ENCODE measurements around the gene HCN2. TPM values are rescaled to one million over a fixed set of nuclear protein-coding genes. Genes with fewer than 3 reads are reported as not detected.
A peak's percentile ranks its signal among the peaks of the same experiment; 100 is the strongest.

Gene HCN2
- 1 to 10 TPM; 2.5 to 2.9 TPM for total RNA-seq
- polyA plus RNA-seq = not detected

- H3K4me3 ChIP-seq (ENCODE audit: low read length in 2 of 2) = no peak within 1 kb of the TSS
- CTCF ChIA-PET (ENCODE audit: partially characterized antibody) = no interaction called here
- H3K27me3 ChIP-seq (ENCODE audit: insufficient read depth, low read length) = peaks cover 6% of the 10 kb centered on the region
- no peak within 1 kb of the TSS for H3K27ac Mint-ChIP-seq
- H3K4me1 ChIP-seq (ENCODE audit: insufficient read depth, low read length) = peaks cover 16% of the 10 kb centered on the region
- H3K27me3 Mint-ChIP-seq = peaks cover 6 to 10% of the 10 kb centered on the region in 2 donors
- intact Hi-C loops (cut with micrococcal nuclease) = loop anchor here (2.0 kb wide), 2 partner anchors 17 to 21 kb away; partner anchors contain the start of gene BSG
- no peak within 1 kb of the TSS for H3K27ac ChIP-seq (ENCODE audit: low read depth, low read length)
- no peak for DNase-seq
- no peaks in the 10 kb centered on the region for H3K9me3 ChIP-seq (ENCODE audit: control insufficient read depth in 1 of 2, low read length in 2 of 2)
- H3K9me3 Mint-ChIP-seq = no peaks in the 10 kb centered on the region
- peaks cover 0 to 2% of the 10 kb centered on the region in 2 donors for H3K36me3 Mint-ChIP-seq
- peak within 1 kb of the TSS; percentile 45 to 76 (median 56) for H3K4me3 Mint-ChIP-seq
- POLR2A ChIA-PET (ENCODE audit: partially characterized antibody) = no interaction called here
- peaks cover 1 to 10% (median 5%) of the 10 kb centered on the region in 4 donors for H3K4me1 Mint-ChIP-seq
- no peaks in the 10 kb centered on the region for H3K36me3 ChIP-seq (ENCODE audit: insufficient read depth, low read length)
Measured at GRCh38 chr19:589693-590395, at the start of gene HCN2. TSS of gene HCN2 (plus strand) at chr19:589881. CDS start at chr19:589946, 65 bp downstream.

GRCh38 chr19:540867-541637 is 48.6 kb upstream of the HCN2 start:
- no peak overlapping the region for H3K4me3 ChIP-seq (ENCODE audit: low read length in 2 of 2)
- ChIA-PET CTCF (ENCODE audit: partially characterized antibody) (interaction anchor here (1.8 to 1.9 kb wide), 2 partner anchors 9 to 30 kb away, joined by 5 to 7 read pairs; no protein-coding TSS in a partner anchor), POLR2A (ENCODE audit: partially characterized antibody) (interaction anchor here (1.0 to 7.2 kb wide), 2 partner anchors 9 kb away, joined by 3 to 52 read pairs; partner anchors contain the start of gene CDC34)
- peaks cover 18% of the 10 kb centered on the region for H3K36me3 ChIP-seq (ENCODE audit: insufficient read depth, low read length)
- Mint-ChIP-seq H3K27me3 (no peaks in the 10 kb centered on the region), H3K27ac (no peak overlapping the region), H3K36me3 (peaks cover 8 to 15% of the 10 kb centered on the region in 2 donors), H3K4me3 (no peak overlapping the region), H3K9me3 (no peaks in the 10 kb centered on the region), H3K4me1 (peaks cover 15 to 27% (median 20%) of the 10 kb centered on the region in 4 donors)
- no peak overlapping the region for H3K27ac ChIP-seq (ENCODE audit: low read depth, low read length)
- DNase-seq = no peak
- no peaks in the 10 kb centered on the region for H3K9me3 ChIP-seq (ENCODE audit: control insufficient read depth in 1 of 2, low read length in 2 of 2)
- H3K4me1 ChIP-seq (ENCODE audit: insufficient read depth, low read length) = peaks cover 23% of the 10 kb centered on the region
- H3K27me3 ChIP-seq (ENCODE audit: insufficient read depth, low read length) = no peaks in the 10 kb centered on the region
- intact Hi-C loops (cut with micrococcal nuclease) = no loop called here

GRCh38 chr19:541699-542098 is 48.0 kb upstream of the HCN2 start:
- no peak overlapping the region for H3K4me3 ChIP-seq (ENCODE audit: low read length in 2 of 2)
- peak overlapping the region in 2 of 7 donors; percentile 47 to 64 for H3K27ac Mint-ChIP-seq
- H3K4me1 Mint-ChIP-seq = peaks cover 15 to 27% (median 20%) of the 10 kb centered on the region in 4 donors
- CTCF ChIA-PET (ENCODE audit: partially characterized antibody) = interaction anchor here (1.8 to 1.9 kb wide), 2 partner anchors 10 to 31 kb away, joined by 5 to 7 read pairs; no protein-coding TSS in a partner anchor
- H3K27me3 ChIP-seq (ENCODE audit: insufficient read depth, low read length) = no peaks in the 10 kb centered on the region
- H3K9me3 ChIP-seq (ENCODE audit: control insufficient read depth in 1 of 2, low read length in 2 of 2) = no peaks in the 10 kb centered on the region
- H3K4me1 ChIP-seq (ENCODE audit: insufficient read depth, low read length) = peaks cover 23% of the 10 kb centered on the region
- H3K9me3 Mint-ChIP-seq = no peaks in the 10 kb centered on the region
- no peak for DNase-seq
- H3K36me3 Mint-ChIP-seq = peaks cover 8 to 14% of the 10 kb centered on the region in 2 donors
- POLR2A ChIA-PET (ENCODE audit: partially characterized antibody) = interaction anchor here (1.0 to 7.2 kb wide), 4 partner anchors 8 to 31 kb away, joined by 3 to 52 read pairs (median 4); partner anchors contain the start of genes BSG and CDC34
- H3K27me3 Mint-ChIP-seq = no peaks in the 10 kb centered on the region
- H3K36me3 ChIP-seq (ENCODE audit: insufficient read depth, low read length) = peaks cover 11% of the 10 kb centered on the region
- H3K27ac ChIP-seq (ENCODE audit: low read depth, low read length) = no peak overlapping the region
- intact Hi-C loops (cut with micrococcal nuclease) = no loop called here
- no peak overlapping the region for H3K4me3 Mint-ChIP-seq

- ChIA-PET POLR2A (ENCODE audit: partially characterized antibody) (interaction anchor here (1.0 to 7.2 kb wide), 5 partner anchors 8 to 31 kb away, joined by 3 to 52 read pairs (median 3); partner anchors contain the start of genes BSG and CDC34), CTCF (ENCODE audit: partially characterized antibody) (interaction anchor here (1.8 to 1.9 kb wide), 2 partner anchors 10 to 31 kb away, joined by 5 to 7 read pairs; no protein-coding TSS in a partner anchor)
- H3K36me3 ChIP-seq (ENCODE audit: insufficient read depth, low read length) = peaks cover 9% of the 10 kb centered on the region
- Mint-ChIP-seq H3K4me1 (peaks cover 15 to 27% (median 20%) of the 10 kb centered on the region in 4 donors), H3K36me3 (peaks cover 8 to 14% of the 10 kb centered on the region in 2 donors), H3K27ac (peak overlapping the region in 2 of 7 donors; percentile 64 to 85), H3K4me3 (no peak overlapping the region), H3K9me3 (no peaks in the 10 kb centered on the region), H3K27me3 (no peaks in the 10 kb centered on the region)
- H3K27ac ChIP-seq (ENCODE audit: low read depth, low read length) = no peak overlapping the region
- H3K4me3 ChIP-seq (ENCODE audit: low read length in 2 of 2) = no peak overlapping the region
- H3K9me3 ChIP-seq (ENCODE audit: control insufficient read depth in 1 of 2, low read length in 2 of 2) = no peaks in the 10 kb centered on the region
- no peaks in the 10 kb centered on the region for H3K27me3 ChIP-seq (ENCODE audit: insufficient read depth, low read length)
- intact Hi-C loops (cut with micrococcal nuclease) = no loop called here
- H3K4me1 ChIP-seq (ENCODE audit: insufficient read depth, low read length) = peaks cover 23% of the 10 kb centered on the region
- DNase-seq = no peak
Measured at GRCh38 chr19:542173-542866, 47.4 kb upstream of the HCN2 start.

- Mint-ChIP-seq H3K4me3 (peak within 1 kb of the TSS; percentile 81 to 94 (median 88)), H3K9me3 (no peaks in the 10 kb centered on the region), H3K36me3 (peaks cover 0 to 11% of the 10 kb centered on the region in 2 donors), H3K27me3 (no peaks in the 10 kb centered on the region), H3K27ac (peak within 1 kb of the TSS; percentile 85 to 95 (median 91)), H3K4me1 (peaks cover 14 to 26% (median 18%) of the 10 kb centered on the region in 4 donors)
- CTCF ChIA-PET (ENCODE audit: partially characterized antibody) = no interaction called here
- H3K9me3 ChIP-seq (ENCODE audit: control insufficient read depth in 1 of 2, low read length in 2 of 2) = no peaks in the 10 kb centered on the region
- H3K27me3 ChIP-seq (ENCODE audit: insufficient read depth, low read length) = no peaks in the 10 kb centered on the region
- DNase-seq = peak; percentile 82 to 86 (median 84)
- H3K27ac ChIP-seq (ENCODE audit: low read depth, low read length) = peak within 1 kb of the TSS; percentile 72
- no peaks in the 10 kb centered on the region for H3K36me3 ChIP-seq (ENCODE audit: insufficient read depth, low read length)
- peaks cover 23% of the 10 kb centered on the region for H3K4me1 ChIP-seq (ENCODE audit: insufficient read depth, low read length)
- POLR2A ChIA-PET (ENCODE audit: partially characterized antibody) = interaction anchor here (1.0 to 7.2 kb wide), 5 partner anchors 12 to 37 kb away, joined by 3 to 52 read pairs (median 7); partner anchors contain the start of genes BSG, CDC34 and TPGS1
- peak within 1 kb of the TSS; percentile 61 to 72 for H3K4me3 ChIP-seq (ENCODE audit: low read length in 2 of 2)
- intact Hi-C loops (cut with micrococcal nuclease) = loop anchor here (1.0 to 2.0 kb wide), 2 partner anchors 13 to 33 kb away; partner anchors contain the start of gene CDC34
Measured at GRCh38 chr19:543910-544608, 45.6 kb upstream of the HCN2 start, which contains the start of gene GZMM. TSS of gene GZMM (plus strand) at chr19:544053. CDS start at chr19:544072, 19 bp downstream.

GRCh38 chr19:547117-547516 is 42.6 kb upstream of the HCN2 start:
- H3K36me3 ChIP-seq (ENCODE audit: insufficient read depth, low read length) = no peaks in the 10 kb centered on the region
- Mint-ChIP-seq H3K27ac (no peak overlapping the region), H3K9me3 (no peaks in the 10 kb centered on the region), H3K36me3 (peaks cover 0 to 9% of the 10 kb centered on the region in 2 donors), H3K4me3 (no peak overlapping the region), H3K4me1 (peaks cover 15 to 29% (median 19%) of the 10 kb centered on the region in 4 donors), H3K27me3 (no peaks in the 10 kb centered on the region)
- no peak overlapping the region for H3K27ac ChIP-seq (ENCODE audit: low read depth, low read length)
- ChIA-PET CTCF (ENCODE audit: partially characterized antibody) (no interaction called here), POLR2A (ENCODE audit: partially characterized antibody) (interaction anchor here (7.2 kb wide), 1 partner anchor 15 kb away, joined by 52 read pairs; the partner anchor contains the start of gene CDC34)
- H3K4me3 ChIP-seq (ENCODE audit: low read length in 2 of 2) = no peak overlapping the region
- H3K27me3 ChIP-seq (ENCODE audit: insufficient read depth, low read length) = no peaks in the 10 kb centered on the region
- no peak for DNase-seq
- peaks cover 23% of the 10 kb centered on the region for H3K4me1 ChIP-seq (ENCODE audit: insufficient read depth, low read length)
- H3K9me3 ChIP-seq (ENCODE audit: control insufficient read depth in 1 of 2, low read length in 2 of 2) = no peaks in the 10 kb centered on the region
- intact Hi-C loops (cut with micrococcal nuclease) = no loop called here
